GM12878 (cell line): Measurements from ENCODE around the gene ARHGAP15. TPM values are rescaled to one million over a fixed set of nuclear protein-coding genes. Genes with fewer than 3 reads are reported as not detected.

Source experiments
- HDAC6 ChIP-seq: fragments of 200-600 bp; sonication (generic); IDR thresholded peaks from one replicate; pipeline ENCODE4 v1.8.0; 2017; ENCODE audit warnings: antibody characterized with exemption; ENCODE audit not compliant: unreplicated experiment
- JUNB ChIP-seq: IDR thresholded peaks from 2 replicates; pipeline ENCODE4 v1.6.1; 2016; ENCODE audit warnings: antibody characterized with exemption, mild to moderate bottlenecking
- KDM1A ChIP-seq: fragments of 200-600 bp; sonication (generic); IDR thresholded peaks from 2 replicates; pipeline ENCODE4 v1.6.1; 2016; ENCODE audit warnings: borderline replicate concordance
- MTA2 ChIP-seq: fragments of 450-650 bp; IDR thresholded peaks from 2 replicates; pipeline ENCODE4 v1.6.1; 2016; ENCODE audit warnings: low read depth, mild to moderate bottlenecking, moderate library complexity
- MYC ChIP-seq: IDR thresholded peaks from 2 replicates; pipeline ENCODE4 v1.6.1; 2011; ENCODE audit warnings: mild to moderate bottlenecking, low read length, moderate library complexity, inconsistent platforms; ENCODE audit not compliant: insufficient read depth, insufficient replicate concordance, insufficient read length, severe bottlenecking
- NFYA ChIP-seq: IDR thresholded peaks from 2 replicates; pipeline ENCODE4 v1.6.1; 2011; ENCODE audit warnings: low read depth, mild to moderate bottlenecking, low read length, improper control_type of control experiment, borderline replicate concordance
- POLR2AphosphoS2 ChIP-seq: IDR thresholded peaks from 2 replicates; pipeline ENCODE4 v1.6.1; 2011; ENCODE audit warnings: low read depth, mild to moderate bottlenecking, low read length, improper control_type of control experiment, moderate library complexity
- PRDM15 ChIP-seq: fragments of 450-650 bp; formaldehyde crosslinking; IDR thresholded peaks from 2 replicates; pipeline ENCODE4 v1.4.0; 2020; ENCODE audit warnings: mild to moderate bottlenecking, moderate library complexity
- SMARCA5 ChIP-seq: fragments of 450-650 bp; IDR thresholded peaks from 2 replicates; pipeline ENCODE4 v1.6.1; 2017; ENCODE audit warnings: mild to moderate bottlenecking
- SUZ12 ChIP-seq: fragments of 200-600 bp; sonication (generic); IDR thresholded peaks from one replicate; pipeline ENCODE4 v1.6.1; 2018; ENCODE audit warnings: antibody characterized with exemption, mild to moderate bottlenecking; ENCODE audit not compliant: unreplicated experiment
- ZBTB11 ChIP-seq: fragments of 450-650 bp; formaldehyde crosslinking; IDR thresholded peaks from 2 replicates; pipeline ENCODE4 v1.5.0; 2022; ENCODE audit warnings: mild to moderate bottlenecking, missing genetic modification characterization
- ZNF217 ChIP-seq: fragments of 450-650 bp; IDR thresholded peaks from 2 replicates; pipeline ENCODE4 v1.6.1; 2017; ENCODE audit warnings: antibody characterized with exemption, mild to moderate bottlenecking
- ZNF24 ChIP-seq: fragments of 450-650 bp; IDR thresholded peaks from 2 replicates; pipeline ENCODE4 v1.6.1; 2017; ENCODE audit warnings: antibody characterized with exemption, mild to moderate bottlenecking
- polyA plus RNA-seq, 11 experiments: library from polyadenylated mRNA; depleted of rRNA in 4 of 11; unstranded in 6 of 11; stranded (reverse) in 5 of 11; fragments of >200 nt; fragmentation: Nextera tagmentation in 4 of 11; fragmentation: Illumina TruSeq in 1 of 11; extraction: Ambion mirVana in 4 of 11; extraction: Trizol in 1 of 11; gene quantifications; 1 replicate in 1 of 11; 2 replicates in 10 of 11; pipeline versions ENCODE4 v1.2.1 to v1.2.3, GENCODE V29; 2011 to 2016; ENCODE audit warnings: inconsistent platforms in 2 of 11, missing spikeins in 2 of 11, low read depth in 1 of 11
- total RNA-seq, 4 experiments: library from RNA; depleted of rRNA in 3 of 4; stranded (reverse); fragments of >200 nt in 3 of 4; fragmentation: Illumina TruSeq in 1 of 4; extraction: Trizol in 1 of 4; gene quantifications; 2 replicates each; pipeline versions ENCODE4 v1.2.1 to v1.2.3, GENCODE V29; 2013 to 2021
- TF ChIP-seq, protein P1 (sequence below): fragments of 450-650 bp; IDR thresholded peaks from 2 replicates; pipeline ENCODE4 v1.6.1; 2017; ENCODE audit warnings: low read depth, mild to moderate bottlenecking, moderate library complexity
- TF ChIP-seq, protein P2 (sequence below): fragments of 450-650 bp; IDR thresholded peaks from 2 replicates; pipeline ENCODE4 v1.6.1; 2014; ENCODE audit warnings: mild to moderate bottlenecking
- TF ChIP-seq, protein P3 (sequence below): IDR thresholded peaks from 2 replicates; pipeline ENCODE4 v1.6.1; 2012; ENCODE audit warnings: low read depth, low read length, improper control_type of control experiment
- TF ChIP-seq, protein P4 (sequence below): IDR thresholded peaks from 2 replicates; pipeline ENCODE4 v1.6.1; 2011; ENCODE audit warnings: low read depth, mild to moderate bottlenecking, low read length, moderate library complexity, borderline replicate concordance; ENCODE audit errors: extremely low read depth

Gene ARHGAP15
- total and polyA plus RNA-seq, 10 of the 15 experiments (the other 5 are each of a cell fraction or from before 2014, with no cell fraction given), result 38.0 to 92.6 (median 66.7) TPM

GRCh38 chr2:143140864-143141661 lies 11.8 kb downstream of the ARHGAP15 start (continued):
- TF ChIP-seq, protein P1, sequence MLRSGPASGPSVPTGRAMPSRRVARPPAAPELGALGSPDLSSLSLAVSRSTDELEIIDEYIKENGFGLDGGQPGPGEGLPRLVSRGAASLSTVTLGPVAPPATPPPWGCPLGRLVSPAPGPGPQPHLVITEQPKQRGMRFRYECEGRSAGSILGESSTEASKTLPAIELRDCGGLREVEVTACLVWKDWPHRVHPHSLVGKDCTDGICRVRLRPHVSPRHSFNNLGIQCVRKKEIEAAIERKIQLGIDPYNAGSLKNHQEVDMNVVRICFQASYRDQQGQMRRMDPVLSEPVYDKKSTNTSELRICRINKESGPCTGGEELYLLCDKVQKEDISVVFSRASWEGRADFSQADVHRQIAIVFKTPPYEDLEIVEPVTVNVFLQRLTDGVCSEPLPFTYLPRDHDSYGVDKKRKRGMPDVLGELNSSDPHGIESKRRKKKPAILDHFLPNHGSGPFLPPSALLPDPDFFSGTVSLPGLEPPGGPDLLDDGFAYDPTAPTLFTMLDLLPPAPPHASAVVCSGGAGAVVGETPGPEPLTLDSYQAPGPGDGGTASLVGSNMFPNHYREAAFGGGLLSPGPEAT, result peak; percentile 51; the same call in 1 of the 2 replicates
- TF ChIP-seq, protein P2, sequence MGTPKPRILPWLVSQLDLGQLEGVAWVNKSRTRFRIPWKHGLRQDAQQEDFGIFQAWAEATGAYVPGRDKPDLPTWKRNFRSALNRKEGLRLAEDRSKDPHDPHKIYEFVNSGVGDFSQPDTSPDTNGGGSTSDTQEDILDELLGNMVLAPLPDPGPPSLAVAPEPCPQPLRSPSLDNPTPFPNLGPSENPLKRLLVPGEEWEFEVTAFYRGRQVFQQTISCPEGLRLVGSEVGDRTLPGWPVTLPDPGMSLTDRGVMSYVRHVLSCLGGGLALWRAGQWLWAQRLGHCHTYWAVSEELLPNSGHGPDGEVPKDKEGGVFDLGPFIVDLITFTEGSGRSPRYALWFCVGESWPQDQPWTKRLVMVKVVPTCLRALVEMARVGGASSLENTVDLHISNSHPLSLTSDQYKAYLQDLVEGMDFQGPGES, result no peak
- TF ChIP-seq ZBTB11 (no peak), MYC (no peak), MTA2 (peak; percentile 94), SUZ12 (no peak), HDAC6 (no peak), ZNF24 (peak; percentile 84), KDM1A (no peak), ZNF217 (no peak; the same call in 1 of the 2 replicates), POLR2AphosphoS2 (no peak), JUNB (peak; percentile 47; the same call in 1 of the 2 replicates), PRDM15 (CRISPR knock-in tag) (no peak), SMARCA5 (0 out of 2 replicates have a peak, but pooled peaks have one; percentile 25), NFYA (no peak)
- TF ChIP-seq, protein P3, sequence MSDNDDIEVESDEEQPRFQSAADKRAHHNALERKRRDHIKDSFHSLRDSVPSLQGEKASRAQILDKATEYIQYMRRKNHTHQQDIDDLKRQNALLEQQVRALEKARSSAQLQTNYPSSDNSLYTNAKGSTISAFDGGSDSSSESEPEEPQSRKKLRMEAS, result no peak
- TF ChIP-seq, protein P4, sequence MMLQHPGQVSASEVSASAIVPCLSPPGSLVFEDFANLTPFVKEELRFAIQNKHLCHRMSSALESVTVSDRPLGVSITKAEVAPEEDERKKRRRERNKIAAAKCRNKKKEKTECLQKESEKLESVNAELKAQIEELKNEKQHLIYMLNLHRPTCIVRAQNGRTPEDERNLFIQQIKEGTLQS, result no peak
